GM19035 (cell line): ENCODE data around the gene NR2F1-AS1.
"Not testable (repeated sequence)": the region's sequence is repeated elsewhere in the genome, so short reads cannot be mapped to it uniquely, and the experiment has no call there.

ENCODE experiments used
- ATAC-seq: cut with Tn5 transposase; IDR thresholded peaks from one replicate; pipeline ENCODE4 v1.9.1; 2021; ENCODE audit not compliant: unreplicated experiment

NR2F1-AS1 gene

GRCh38 chr5:93577854-93578812 lies 2.9 kb downstream of the NR2F1-AS1 start:
- ATAC-seq, result no peak

GRCh38 chr5:93576994-93577853 lies 3.8 kb downstream of the NR2F1-AS1 start:
- no peak for ATAC-seq

GRCh38 chr5:93575461-93576414 lies 5.3 kb downstream of the NR2F1-AS1 start:
- no peak for ATAC-seq

- ATAC-seq, result no peak
Measured at GRCh38 chr5:93574491-93575305, 6.3 kb downstream of the NR2F1-AS1 start.

GRCh38 chr5:93573354-93574351 lies 7.4 kb downstream of the NR2F1-AS1 start:
- no peak for ATAC-seq

- no peak for ATAC-seq
Measured at GRCh38 chr5:93572608-93573353, 8.2 kb downstream of the NR2F1-AS1 start.

- ATAC-seq, result no peak
Measured at GRCh38 chr5:93572101-93572607, 8.9 kb downstream of the NR2F1-AS1 start.

- no peak for ATAC-seq
Measured at GRCh38 chr5:93571114-93571949, 9.7 kb downstream of the NR2F1-AS1 start.

- no peak for ATAC-seq
Measured at GRCh38 chr5:93570294-93571113, 10.5 kb downstream of the NR2F1-AS1 start.

- ATAC-seq, result no peak
Measured at GRCh38 chr5:93569300-93570160, 11.5 kb downstream of the NR2F1-AS1 start.

GRCh38 chr5:93567424-93567823 lies 13.6 kb downstream of the NR2F1-AS1 start:
- ATAC-seq, result no peak

- no peak for ATAC-seq
Measured at GRCh38 chr5:93566091-93566490, 14.9 kb downstream of the NR2F1-AS1 start.

- ATAC-seq, result no peak
Measured at GRCh38 chr5:93557021-93557604, 23.9 kb downstream of the NR2F1-AS1 start.

- ATAC-seq, result not testable (repeated sequence)
Measured at GRCh38 chr5:93549594-93549993, 31.4 kb downstream of the NR2F1-AS1 start.

GRCh38 chr5:93545872-93546271 lies 35.1 kb downstream of the NR2F1-AS1 start:
- no peak for ATAC-seq
